LNCaP clone FGC (cell line): ENCODE data around the gene RPP25L.

Experiments
- DNase-seq: peaks from one replicate; pipeline ENCODE4 v3.0.0-alpha.2; 2011; ENCODE audit warnings: low read depth
- H3K4me3 ChIP-seq: 2 replicates; pipeline ENCODE4 v1.5.1; 2011; ENCODE audit warnings: mild to moderate bottlenecking, low read depth, low read length, control low read depth
- TF ChIP-seq, protein P1 (sequence below): IDR thresholded peaks from 2 replicates; pipeline ENCODE4 v1.5.1; 2012; ENCODE audit warnings: mild to moderate bottlenecking; ENCODE audit not compliant: control insufficient read depth, insufficient read depth; ENCODE audit errors: extremely low read depth

Gene RPP25L

DNA sequence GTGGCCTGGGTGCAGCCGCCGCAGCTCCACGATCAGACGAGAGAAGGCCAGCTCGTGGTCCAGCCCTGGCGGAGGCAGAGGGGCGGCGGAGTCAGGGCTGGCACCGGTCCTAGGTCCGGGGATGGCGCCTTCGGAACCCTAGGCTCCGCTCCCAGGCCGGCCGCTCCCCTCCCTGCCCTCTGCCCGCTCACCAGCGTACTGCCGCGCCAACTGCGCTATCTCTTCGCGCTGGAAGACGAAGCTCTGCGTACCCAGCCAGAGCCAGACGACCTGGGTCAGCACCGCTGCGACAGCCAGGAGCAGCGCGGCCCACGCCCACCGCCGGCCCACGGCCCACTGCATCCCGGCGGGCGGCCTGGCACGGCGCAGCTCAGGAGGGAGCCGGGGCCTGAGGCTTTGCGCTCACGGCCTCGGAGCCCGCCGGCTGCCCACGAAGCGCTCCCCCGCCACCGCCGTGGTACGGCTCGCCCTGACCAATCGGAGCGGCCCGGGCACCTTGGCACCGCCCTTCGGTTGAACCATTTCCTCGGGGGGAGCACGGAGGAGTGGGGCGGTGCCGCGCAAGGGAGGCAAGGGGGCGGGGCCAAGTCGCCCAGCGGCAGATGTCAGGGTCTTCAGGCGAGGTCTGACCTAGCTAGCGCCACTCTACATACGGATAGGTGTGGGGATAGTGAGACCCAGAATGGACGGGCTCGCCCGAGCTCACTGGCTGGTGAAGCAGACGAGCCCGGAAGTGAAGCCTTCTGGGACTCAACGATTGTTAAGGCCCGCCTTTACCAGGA lies 25.6 kb upstream of the RPP25L start, which contains the start of gene SIGMAR1:
SIGMAR1 (minus strand) TSS at position 432 of the 782 bp plus-strand sequence; CDS start at position 342, 90 bp downstream.
- DNase-seq: peak; percentile 76
- H3K4me3 ChIP-seq: peak within 1 kb of the TSS; percentile 83
- TF ChIP-seq, protein P1, sequence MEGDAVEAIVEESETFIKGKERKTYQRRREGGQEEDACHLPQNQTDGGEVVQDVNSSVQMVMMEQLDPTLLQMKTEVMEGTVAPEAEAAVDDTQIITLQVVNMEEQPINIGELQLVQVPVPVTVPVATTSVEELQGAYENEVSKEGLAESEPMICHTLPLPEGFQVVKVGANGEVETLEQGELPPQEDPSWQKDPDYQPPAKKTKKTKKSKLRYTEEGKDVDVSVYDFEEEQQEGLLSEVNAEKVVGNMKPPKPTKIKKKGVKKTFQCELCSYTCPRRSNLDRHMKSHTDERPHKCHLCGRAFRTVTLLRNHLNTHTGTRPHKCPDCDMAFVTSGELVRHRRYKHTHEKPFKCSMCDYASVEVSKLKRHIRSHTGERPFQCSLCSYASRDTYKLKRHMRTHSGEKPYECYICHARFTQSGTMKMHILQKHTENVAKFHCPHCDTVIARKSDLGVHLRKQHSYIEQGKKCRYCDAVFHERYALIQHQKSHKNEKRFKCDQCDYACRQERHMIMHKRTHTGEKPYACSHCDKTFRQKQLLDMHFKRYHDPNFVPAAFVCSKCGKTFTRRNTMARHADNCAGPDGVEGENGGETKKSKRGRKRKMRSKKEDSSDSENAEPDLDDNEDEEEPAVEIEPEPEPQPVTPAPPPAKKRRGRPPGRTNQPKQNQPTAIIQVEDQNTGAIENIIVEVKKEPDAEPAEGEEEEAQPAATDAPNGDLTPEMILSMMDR: no peak

DNA sequence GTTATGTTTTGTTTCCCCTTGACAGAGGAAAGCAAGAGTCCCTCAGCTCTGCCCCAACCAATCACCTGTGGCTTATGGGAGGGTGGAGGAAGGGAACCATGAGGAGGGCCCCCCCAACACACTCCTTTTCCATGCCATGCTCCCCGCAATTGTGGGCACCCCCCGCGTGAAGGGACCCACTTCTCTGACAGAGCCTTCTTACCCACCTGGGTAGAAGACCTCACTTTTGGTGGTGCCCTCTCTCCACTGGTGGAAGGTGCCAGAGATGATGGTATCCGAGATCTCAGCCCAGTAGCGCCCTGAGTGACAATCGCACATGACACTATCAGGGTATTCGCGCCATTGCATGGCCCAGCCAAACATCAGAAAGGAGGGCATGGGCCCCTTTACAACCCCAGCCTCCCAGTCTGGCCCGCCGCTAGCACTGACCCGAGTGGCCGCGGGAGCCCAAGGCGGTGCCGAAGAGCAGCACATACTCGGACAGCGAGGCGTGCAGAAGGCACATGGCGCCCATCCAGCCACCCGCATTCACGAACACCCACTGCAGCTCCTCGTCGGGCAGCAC lies 25.0 kb upstream of the RPP25L start:
- TF ChIP-seq, protein P1: no peak
- no peak for DNase-seq
- H3K4me3 ChIP-seq: peak overlapping the region; percentile 83

DNA sequence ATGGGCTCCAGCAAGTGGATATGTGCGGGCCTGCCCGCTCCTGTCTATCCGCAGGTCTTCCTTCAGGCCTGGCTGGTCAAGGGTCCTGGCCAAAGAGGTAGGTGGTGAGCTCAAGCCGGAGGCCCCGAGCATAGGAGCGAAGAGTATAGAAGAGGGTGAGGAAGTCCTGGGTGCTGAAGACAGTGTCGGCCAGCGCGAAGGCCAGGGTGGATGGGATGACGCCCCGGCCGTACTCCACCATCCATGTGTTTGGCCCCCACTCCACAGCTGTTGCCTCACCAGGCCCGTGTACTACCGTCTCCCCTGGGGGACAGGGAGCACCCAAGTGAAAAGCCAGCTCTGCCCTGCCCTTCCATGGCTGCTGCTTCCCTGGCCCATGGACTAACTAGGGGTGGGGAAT lies 23.7 kb upstream of the RPP25L start:
- no peak for DNase-seq
- peak overlapping the region; percentile 83 for H3K4me3 ChIP-seq
- TF ChIP-seq, protein P1: no peak

DNA sequence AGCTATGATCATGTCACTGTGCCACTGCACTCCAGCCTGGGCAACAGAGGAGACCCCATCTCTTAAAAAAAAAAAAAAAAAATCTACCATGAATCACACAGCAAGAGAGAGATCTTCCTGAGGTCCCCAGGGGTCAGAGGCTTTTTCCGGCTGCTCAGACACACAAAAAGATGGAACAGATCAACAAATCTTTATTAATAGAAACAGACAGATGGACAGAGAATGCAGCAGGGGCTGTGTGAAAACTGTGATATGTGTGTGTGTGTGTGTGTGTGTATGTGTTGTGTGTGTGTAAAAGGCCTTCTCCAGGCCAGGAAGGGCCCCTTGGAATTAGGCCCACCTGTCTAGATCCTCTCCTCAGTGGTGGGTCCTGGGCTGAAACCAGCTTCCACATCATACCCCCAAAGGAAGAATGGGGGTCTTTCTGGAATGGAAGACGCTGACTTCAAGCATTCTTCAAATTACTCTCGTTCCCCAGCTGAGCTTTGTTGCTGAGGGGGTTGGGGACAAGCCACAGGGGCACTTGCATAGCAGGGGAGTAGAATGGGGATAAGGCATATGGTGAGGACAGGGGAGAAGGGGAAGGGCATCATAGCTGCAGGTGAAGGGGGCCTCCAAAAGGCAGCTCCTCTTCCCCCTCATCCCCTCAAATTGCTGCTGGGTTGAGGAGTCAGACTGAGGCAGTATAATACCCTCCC lies 22.8 kb upstream of the RPP25L start:
- TF ChIP-seq, protein P1: no peak
- no peak for DNase-seq
- no peak overlapping the region for H3K4me3 ChIP-seq

DNA sequence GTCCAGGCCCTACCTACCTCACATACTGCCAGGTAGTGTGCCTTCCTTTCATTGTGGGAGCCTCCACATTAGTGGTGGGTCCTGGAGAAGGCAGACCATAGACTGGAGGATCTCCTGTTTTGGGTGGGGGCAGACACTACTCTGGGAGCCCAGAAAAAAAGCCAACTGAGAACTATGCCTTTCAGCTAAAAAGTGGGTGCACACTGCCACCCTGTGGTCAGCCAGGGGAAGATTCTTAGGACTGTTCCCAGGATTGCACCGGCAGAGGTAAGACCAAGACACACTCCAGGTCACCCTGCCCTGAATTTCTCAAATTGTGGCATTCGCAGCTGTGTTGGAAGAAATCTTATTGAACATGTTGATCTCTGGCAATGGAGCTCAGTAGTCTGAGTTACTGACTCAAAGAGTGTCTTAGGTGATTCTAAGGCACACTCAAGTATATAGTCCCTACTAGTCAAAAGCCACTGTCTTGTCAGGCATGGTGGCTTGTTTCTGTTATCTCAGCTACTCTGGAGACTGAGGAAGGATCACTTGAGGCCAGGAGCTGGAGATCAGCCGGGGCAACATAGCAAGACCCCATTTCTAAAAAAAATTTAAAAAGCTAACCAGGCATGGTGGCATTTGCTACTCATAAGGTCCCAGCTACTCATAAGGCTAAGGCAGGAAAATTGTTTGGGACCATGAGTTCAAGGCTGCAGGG lies 22.1 kb upstream of the RPP25L start:
- TF ChIP-seq, protein P1: peak; percentile 89
- H3K4me3 ChIP-seq: no peak overlapping the region

DNA sequence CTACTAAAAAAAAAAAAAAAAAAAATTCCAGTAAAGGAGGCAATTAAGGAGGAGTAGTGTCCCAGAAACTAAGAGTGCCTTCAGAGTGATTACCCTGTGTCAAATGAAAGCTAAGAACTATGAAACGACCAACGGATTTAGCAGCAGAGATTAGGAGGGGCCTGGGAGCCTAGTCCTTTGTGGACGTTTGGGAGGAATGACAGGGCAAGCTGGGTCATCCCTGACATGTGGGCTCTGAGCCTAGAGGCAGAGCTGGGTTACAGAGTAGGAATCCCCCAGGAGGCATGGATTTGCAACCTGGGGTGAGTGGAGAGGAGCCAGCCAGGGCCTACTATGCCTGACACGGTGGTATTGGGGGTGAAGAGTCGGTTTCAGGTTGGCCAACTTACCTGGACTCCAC lies 21.3 kb upstream of the RPP25L start:
- no peak for DNase-seq
- no peak overlapping the region for H3K4me3 ChIP-seq
- TF ChIP-seq, protein P1: no peak

More for the DNA sequence above, 22.1 kb upstream of the RPP25L start:
- peak; percentile 28 for DNase-seq
